IMR-90 (cell line): ENCODE results near the gene PRELID3B. TPM values are rescaled to one million over a fixed set of nuclear protein-coding genes. Genes with fewer than 3 reads are reported as not detected.
A peak's percentile ranks its signal among the peaks of the same experiment; 100 is the strongest.

Experiments used
- ATAC-seq: fragments of 200-7000 bp; cut with Tn5 transposase; 2 replicates; pipeline ENCODE4 v1.9.1; 2020; ENCODE audit warnings: low read depth, mild to moderate bottlenecking, moderate library complexity
- BruUV-seq: library from RNA; stranded (reverse); fragments of 400-500 nt; replicated peaks from 2 replicates; lab custom pipeline; 2021; lab: Mats Ljungman, UMichigan
- CTCF ChIA-PET: fragments of 300-600 bp; formaldehyde crosslinking; extraction: SDS; loops from one replicate; lab custom pipeline; 2021; ENCODE audit warnings: antibody characterized with exemption; lab: Yijun Ruan, JAX
- POLR2A ChIA-PET: fragments of 300-600 bp; sonication (Branson Sonifier 250); formaldehyde crosslinking; loops from one replicate; lab custom pipeline; 2022; ENCODE audit warnings: antibody characterized with exemption; ENCODE audit not compliant: unreplicated experiment; lab: Charles Lee
- DNase-seq: peaks from one replicate; pipeline ENCODE4 v3.0.0; 2013
- H2AFZ ChIP-seq: replicated peaks from 2 replicates; pipeline ENCODE3; 2013; ENCODE audit warnings: low read length, mild to moderate bottlenecking; ENCODE audit not compliant: poor library complexity
- H2AK5ac ChIP-seq: 2 replicates; pipeline ENCODE4 v1.6.1; 2013; ENCODE audit warnings: low read depth, low read length, inconsistent platforms
- H2AK9ac ChIP-seq: replicated peaks from 2 replicates; pipeline ENCODE3; 2013; ENCODE audit warnings: mild to moderate bottlenecking, low read depth, low read length, moderate library complexity; ENCODE audit not compliant: poor library complexity
- H2BK120ac ChIP-seq: 2 replicates; pipeline ENCODE4 v1.6.1; 2013; ENCODE audit warnings: low read depth, low read length, inconsistent platforms
- H2BK15ac ChIP-seq: 3 replicates; pipeline ENCODE4 v1.6.1; 2013; ENCODE audit warnings: low read depth, low read length, inconsistent platforms
- H2BK20ac ChIP-seq: 2 replicates; pipeline ENCODE4 v1.6.1; 2013; ENCODE audit warnings: low read depth, mild to moderate bottlenecking, inconsistent platforms, low read length, moderate library complexity
- H2BK5ac ChIP-seq: 2 replicates; pipeline ENCODE4 v1.6.1; 2013; ENCODE audit warnings: mild to moderate bottlenecking, low read depth, low read length, inconsistent platforms; ENCODE audit not compliant: poor library complexity, severe bottlenecking
- H3K14ac ChIP-seq: replicated peaks from 2 replicates; pipeline ENCODE4 v1.6.1; 2013; ENCODE audit warnings: low read depth, low read length, inconsistent platforms
- H3K18ac ChIP-seq: 2 replicates; pipeline ENCODE4 v1.6.1; 2013; ENCODE audit warnings: low read depth, low read length, control low read depth
- H3K23ac ChIP-seq: 2 replicates; pipeline ENCODE4 v1.6.1; 2013; ENCODE audit warnings: low read depth, low read length, inconsistent platforms
- H3K27ac ChIP-seq: 2 replicates; pipeline ENCODE4 v1.5.1; 2013; ENCODE audit warnings: mild to moderate bottlenecking, control low read depth, low read length; ENCODE audit not compliant: insufficient read depth
- H3K27me3 ChIP-seq: 2 replicates; pipeline ENCODE4 v1.6.1; 2013; ENCODE audit warnings: low read length; ENCODE audit not compliant: control insufficient read depth, insufficient read depth
- H3K36me3 ChIP-seq: 2 replicates; pipeline ENCODE4 v1.6.1; 2013; ENCODE audit warnings: low read length, mixed read lengths; ENCODE audit not compliant: control insufficient read depth, insufficient read depth
- H3K4ac ChIP-seq: 2 replicates; pipeline ENCODE4 v1.6.1; 2013; ENCODE audit warnings: low read depth, low read length, inconsistent platforms
- H3K4me1 ChIP-seq: 2 replicates; pipeline ENCODE4 v1.6.1; 2013; ENCODE audit warnings: low read length, mixed read lengths; ENCODE audit not compliant: control insufficient read depth, insufficient read depth
- H3K4me2 ChIP-seq: 2 replicates; pipeline ENCODE4 v1.6.1; 2013; ENCODE audit warnings: low read depth, mild to moderate bottlenecking, control low read depth, low read length, moderate library complexity
- H3K4me3 ChIP-seq: 2 replicates; pipeline ENCODE4 v1.5.1; 2013; ENCODE audit warnings: low read depth, mild to moderate bottlenecking, control low read depth, low read length, moderate library complexity; ENCODE audit not compliant: insufficient read depth
- H3K56ac ChIP-seq: 2 replicates; pipeline ENCODE4 v1.6.1; 2013; ENCODE audit warnings: low read length, inconsistent platforms; ENCODE audit not compliant: insufficient read depth; ENCODE audit errors: extremely low read depth
- H3K79me1 ChIP-seq, 2 experiments: 2 replicates each; pipeline ENCODE4 v1.6.1; 2013; ENCODE audit warnings: low read length in 2 of 2, inconsistent platforms in 1 of 2, low read depth in 1 of 2
- H3K9ac ChIP-seq: 2 replicates; pipeline ENCODE4 v1.6.1; 2013; ENCODE audit warnings: low read depth, low read length, control low read depth
- H3K9me1 ChIP-seq: 2 replicates; pipeline ENCODE4 v1.6.1; 2013; ENCODE audit warnings: low read length, inconsistent platforms; ENCODE audit not compliant: insufficient read depth
- H3K9me3 ChIP-seq: 2 replicates; pipeline ENCODE4 v1.6.1; 2013; ENCODE audit warnings: low read length; ENCODE audit not compliant: control insufficient read depth, insufficient read depth
- H4K20me1 ChIP-seq: 2 replicates; pipeline ENCODE4 v1.6.1; 2013; ENCODE audit warnings: low read length, inconsistent platforms; ENCODE audit not compliant: insufficient read depth
- H4K5ac ChIP-seq: 2 replicates; pipeline ENCODE4 v1.6.1; 2013; ENCODE audit warnings: mild to moderate bottlenecking, low read depth, low read length, control low read depth
- H4K8ac ChIP-seq, 2 experiments: 2 replicates each; pipeline ENCODE4 v1.6.1; 2013; ENCODE audit warnings: low read depth in 2 of 2, low read length in 2 of 2, control low read depth in 1 of 2, inconsistent platforms in 1 of 2
- H4K91ac ChIP-seq: 2 replicates; pipeline ENCODE4 v1.6.1; 2013; ENCODE audit warnings: low read depth, low read length, inconsistent platforms; ENCODE audit not compliant: insufficient read depth
- BHLHE40 ChIP-seq: fragments of 150-350 bp; IDR thresholded peaks from 2 replicates; pipeline ENCODE4 v1.6.1; 2016; ENCODE audit warnings: mild to moderate bottlenecking, low read depth, low read length
- CHD1 ChIP-seq: IDR thresholded peaks from 2 replicates; pipeline ENCODE4 v1.6.1; 2012; ENCODE audit warnings: low read depth, low read length, improper control_type of control experiment
- ELK1 ChIP-seq: fragments of 150-350 bp; IDR thresholded peaks from 2 replicates; pipeline ENCODE4 v1.6.1; 2016; ENCODE audit warnings: low read depth, mild to moderate bottlenecking, low read length, moderate library complexity, borderline replicate concordance
- MAFK ChIP-seq: IDR thresholded peaks from 2 replicates; pipeline ENCODE4 v1.6.1; 2012; ENCODE audit warnings: low read depth, low read length, improper control_type of control experiment
- MXI1 ChIP-seq: IDR thresholded peaks from 2 replicates; pipeline ENCODE4 v1.6.1; 2012; ENCODE audit warnings: low read depth, mild to moderate bottlenecking, low read length, moderate library complexity, borderline replicate concordance
- NFE2L2 ChIP-seq: fragments of 150-350 bp; IDR thresholded peaks from 2 replicates; pipeline ENCODE4 v1.6.1; 2016; ENCODE audit warnings: low read depth, mild to moderate bottlenecking, low read length
- POLR2A ChIP-seq: IDR thresholded peaks from 2 replicates; pipeline ENCODE4 v1.6.1; 2012; ENCODE audit warnings: mild to moderate bottlenecking, low read depth, low read length
- RCOR1 ChIP-seq: IDR thresholded peaks from 2 replicates; pipeline ENCODE4 v1.6.1; 2012; ENCODE audit warnings: mild to moderate bottlenecking, low read length, improper control_type of control experiment; ENCODE audit not compliant: insufficient replicate concordance
- RFX5 ChIP-seq: IDR thresholded peaks from 2 replicates; pipeline ENCODE4 v1.8.0; 2012; ENCODE audit warnings: low read depth, mild to moderate bottlenecking, low read length, moderate library complexity
- WGBS, 2 experiments: methylation state at CpG; one replicate each; pipeline versions ENCODE4 v1.1.5 to v1.1.7; 2013; ENCODE audit warnings: missing lambda C conversion rate in 2 of 2; ENCODE audit not compliant: insufficient read length in 1 of 2; ENCODE audit errors: extremely low coverage in 2 of 2; 5-methylcytosine and 5-hydroxymethylcytosine counted together
- dilution Hi-C: fragments of 300-500 bp; cut with HindIII; formaldehyde crosslinking; loops from one replicate; pipeline ENCODE4 v1.14.3; 2018; ENCODE audit warnings: low sequenced_read_pairs; ENCODE audit not compliant: unreplicated experiment
- in situ Hi-C: fragments of 300-500 bp; cut with MboI; formaldehyde crosslinking; loops from 3 replicates; pipeline ENCODE4 v1.14.3; 2019; ENCODE audit warnings: low sequenced_read_pairs, inconsistent platforms, mixed read lengths
- intact Hi-C: fragments of 100-400 bp; cut with micrococcal nuclease; formaldehyde crosslinking; loops from 2 replicates; pipeline ENCODE4 v1.10.0; 2022
- polyA plus RNA-seq, 3 experiments: library from polyadenylated mRNA; depleted of rRNA; stranded (reverse); fragments of >200 nt; gene quantifications; 2 replicates each; pipeline ENCODE4 v1.2.3, GENCODE V29; 2012; ENCODE audit warnings: low replicate concordance in 1 of 3
- total RNA-seq: library from RNA; depleted of rRNA; stranded (reverse); fragments of >200 nt; gene quantifications from 2 replicates; pipeline ENCODE4 v1.2.3, GENCODE V29; 2012

PRELID3B gene
- total and polyA plus RNA-seq, 2 of the 4 experiments (the other 2 are of a cell fraction) = 24.8 to 41.9 TPM

DNA sequence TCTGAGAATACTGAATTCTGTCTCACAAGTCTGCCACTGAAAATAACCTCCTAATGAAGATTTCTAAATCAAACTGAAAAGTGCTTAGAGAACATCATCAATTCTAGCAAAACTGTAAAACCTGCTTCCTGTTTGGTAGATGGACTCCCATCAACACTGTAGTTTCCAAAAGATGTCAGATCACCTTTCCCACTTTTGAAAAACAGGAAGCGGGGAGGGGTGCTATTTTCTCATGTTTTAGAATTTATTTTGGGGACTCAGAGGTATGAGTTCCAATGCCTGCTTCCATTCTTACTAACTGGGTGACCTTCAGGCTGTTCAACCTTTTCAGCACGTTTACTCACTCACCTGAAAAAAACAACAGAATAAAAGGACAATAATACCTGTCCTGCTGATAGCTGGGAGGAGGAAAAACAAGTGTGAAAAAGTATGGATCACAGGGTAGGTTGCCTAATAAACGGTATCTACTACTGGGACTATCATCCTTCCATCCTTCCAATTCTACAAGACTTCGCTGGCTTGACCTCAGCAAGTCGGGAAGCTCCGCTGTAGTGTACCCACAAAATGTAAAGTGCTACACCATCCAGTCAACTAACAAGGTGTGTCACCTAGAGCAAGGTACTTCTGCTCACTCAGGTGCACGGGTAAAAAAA lies 11.5 kb downstream of the PRELID3B start:
- peak overlapping the region; percentile 99 for H3K4ac ChIP-seq
- POLR2A ChIA-PET = no interaction called here
- peaks cover 33% of the 10 kb centered on the region for H4K20me1 ChIP-seq
- H3K9ac ChIP-seq = peak overlapping the region; percentile 88
- peak overlapping the region; percentile 97 for H3K14ac ChIP-seq
- H3K18ac ChIP-seq = no peak overlapping the region
- peak overlapping the region; percentile 48; the same call in 1 of the 3 replicates for H2BK15ac ChIP-seq
- H3K36me3 ChIP-seq = peaks cover 16% of the 10 kb centered on the region
- H2AK9ac ChIP-seq = peak overlapping the region; percentile 99
- H3K4me2 ChIP-seq = peak overlapping the region; percentile 96
- in situ Hi-C loops = loop anchor here (25.0 kb wide), 3 partner anchors 794 to 1644 kb away; partner anchors contain the start of genes ANKRD60 and RBM38
- H4K5ac ChIP-seq = peak overlapping the region; percentile 87
- 0 out of 2 replicates have a peak overlapping the region, but pooled peaks have one; percentile 49 for H2BK120ac ChIP-seq
- no TSS peak for BruUV-seq
- TF ChIP-seq POLR2A (no peak), ELK1 (no peak), RFX5 (no peak), NFE2L2 (no peak), CHD1 (no peak), MXI1 (no peak), BHLHE40 (no peak), MAFK (no peak), RCOR1 (no peak)
- H2AFZ ChIP-seq = no peak overlapping the region
- no peak overlapping the region for H3K27ac ChIP-seq
- intact Hi-C loops = loop anchor here (5.0 kb wide), 2 partner anchors 139 to 159 kb away; no protein-coding TSS in a partner anchor
- no peak overlapping the region for H2BK20ac ChIP-seq
- no peak for ATAC-seq
- peaks cover 7% of the 10 kb centered on the region for H3K9me1 ChIP-seq
- no peaks in the 10 kb centered on the region for H3K27me3 ChIP-seq
- no peak overlapping the region for H3K56ac ChIP-seq
- H3K4me3 ChIP-seq = peak overlapping the region; percentile 93
- peak overlapping the region; percentile 85 for H2AK5ac ChIP-seq
- no CpG with 5 or more reads among the region's 7 CpGs for WGBS, 2 experiments
- no peaks in the 10 kb centered on the region for H3K9me3 ChIP-seq
- H3K79me1 ChIP-seq = peaks cover 17 to 46% of the 10 kb centered on the region in 2 experiments
- H4K91ac ChIP-seq = peak overlapping the region; percentile 57
- H4K8ac ChIP-seq = peak overlapping the region; percentile 46 to 96
- H3K4me1 ChIP-seq = peaks cover 9% of the 10 kb centered on the region
- dilution Hi-C loops = no loop called here
- peak overlapping the region; percentile 93 for H2BK5ac ChIP-seq
- DNase-seq = no peak
- H3K23ac ChIP-seq = peak overlapping the region; percentile 99
- CTCF ChIA-PET = interaction anchor here (1.4 kb wide), 1 partner anchor 12 kb away, joined by 5 read pairs; the partner anchor contains the start of gene PRELID3B
